Fibroblast of the conjunctiva (primary cell): ENCODE measurements around the gene PLK3.
"Not testable (repeated sequence)": the region's sequence is repeated elsewhere in the genome, so short reads cannot be mapped to it uniquely, and the experiment has no call there.

Experiments used
- DNase-seq: peaks from one replicate; pipeline ENCODE4 v3.0.0-alpha.2; 2010; ENCODE audit warnings: low read depth

Gene PLK3

GRCh38 chr1:44808938-44809917 lies 9.1 kb downstream of the PLK3 start:
- no peak for DNase-seq

DNA sequence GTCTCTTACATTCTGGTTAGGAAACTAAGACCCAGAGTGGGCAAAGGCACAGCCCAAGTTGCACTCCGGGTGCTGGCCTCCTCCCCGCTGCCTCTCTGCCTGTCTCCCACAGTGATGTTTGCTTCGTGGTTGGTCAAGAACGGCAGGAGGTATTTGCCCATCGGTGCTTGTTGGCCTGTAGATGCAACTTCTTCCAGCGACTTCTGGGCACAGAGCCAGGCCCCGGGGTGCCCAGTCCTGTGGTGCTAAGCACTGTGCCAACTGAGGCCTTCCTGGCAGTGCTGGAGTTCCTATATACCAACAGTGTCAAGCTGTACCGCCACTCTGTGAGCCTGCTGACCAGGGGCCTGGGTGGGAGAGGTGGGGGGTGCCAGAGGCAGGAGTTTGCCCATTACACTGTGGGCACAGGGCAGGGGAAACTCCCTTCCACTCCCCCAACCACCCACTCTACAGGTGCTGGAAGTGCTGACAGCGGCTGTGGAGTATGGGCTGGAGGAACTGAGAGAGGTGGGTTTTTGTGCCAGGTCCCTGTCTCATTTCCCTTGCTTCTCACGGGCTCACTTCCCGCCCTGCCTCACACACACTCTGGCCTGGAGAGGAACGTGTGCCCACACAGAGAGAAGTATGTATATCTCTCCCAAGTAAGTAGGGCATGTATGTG lies 10.1 kb downstream of the PLK3 start:
- DNase-seq, result no peak

- not testable (repeated sequence) for DNase-seq
These were observed 10.6 kb downstream of the PLK3 start for GRCh38 chr1:44810762-44811105.

- DNase-seq, result no peak
These were observed 11.1 kb downstream of the PLK3 start for GRCh38 chr1:44811234-44811633.

- DNase-seq, result no peak
These were observed 12.8 kb downstream of the PLK3 start for GRCh38 chr1:44812822-44813543.

- not testable (repeated sequence) for DNase-seq
These were observed 15.7 kb downstream of the PLK3 start for GRCh38 chr1:44815926-44816325.

DNA sequence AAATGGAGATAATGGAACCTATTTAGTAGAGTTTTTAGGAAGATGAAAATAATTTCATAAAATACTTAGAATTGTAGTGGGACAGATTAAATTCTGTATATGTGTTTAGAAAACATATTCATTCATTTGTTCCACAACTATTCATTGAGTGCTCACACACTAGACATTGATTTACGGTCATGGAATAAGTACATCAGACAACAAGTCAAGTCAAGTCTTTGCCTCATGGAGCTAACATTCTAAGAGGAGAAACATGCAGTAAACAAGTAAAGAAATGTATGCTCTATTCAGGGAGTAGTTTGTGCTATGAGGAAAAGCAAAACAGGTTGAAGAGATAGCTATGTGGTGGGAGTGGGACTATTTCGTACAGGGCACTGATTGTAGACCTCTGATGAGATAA lies 17.1 kb downstream of the PLK3 start:
- no peak for DNase-seq

- DNase-seq, result no peak
These were observed 17.8 kb downstream of the PLK3 start for GRCh38 chr1:44817771-44818495.

GRCh38 chr1:44819196-44819607 lies 19.0 kb downstream of the PLK3 start:
- no peak for DNase-seq

DNA sequence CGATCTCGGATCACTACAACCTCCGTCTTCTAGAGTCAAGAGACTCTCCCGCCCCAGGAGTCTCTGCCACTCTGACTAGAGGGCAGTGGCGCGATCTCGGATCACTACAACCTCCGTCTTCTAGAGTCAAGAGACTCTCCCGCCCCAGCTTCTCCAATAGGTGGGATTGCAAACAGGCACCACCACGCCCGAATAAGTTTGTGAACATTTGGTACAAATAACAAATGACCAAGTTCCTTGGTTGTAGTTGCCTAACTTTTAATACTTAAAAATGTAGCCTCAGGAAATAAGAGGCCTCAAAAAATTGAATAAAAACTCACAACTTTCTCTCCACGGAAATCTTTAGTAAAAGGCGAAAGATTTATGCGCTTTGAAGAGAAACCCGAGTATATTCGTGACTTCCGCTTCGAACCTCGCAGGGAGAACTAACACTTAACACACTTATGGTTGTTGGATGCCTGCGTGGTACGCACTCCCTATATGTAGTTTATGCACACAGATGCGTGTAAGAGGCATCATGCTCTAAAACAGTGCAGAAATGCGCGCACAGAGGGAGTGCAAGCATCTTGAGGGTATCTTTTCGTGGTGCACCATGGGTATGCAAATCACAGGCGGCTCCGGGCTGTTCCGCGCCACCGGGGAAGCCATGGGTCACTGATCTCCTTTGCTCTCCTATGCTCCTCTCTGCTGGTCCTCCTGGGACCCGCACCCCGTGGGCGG lies 19.6 kb downstream of the PLK3 start:
- DNase-seq, result peak; percentile 90

GRCh38 chr1:44820328-44821239 lies 20.4 kb downstream of the PLK3 start:
- DNase-seq, result no peak

- no peak for DNase-seq
These were observed 21.1 kb downstream of the PLK3 start for GRCh38 chr1:44821240-44821715.

DNA sequence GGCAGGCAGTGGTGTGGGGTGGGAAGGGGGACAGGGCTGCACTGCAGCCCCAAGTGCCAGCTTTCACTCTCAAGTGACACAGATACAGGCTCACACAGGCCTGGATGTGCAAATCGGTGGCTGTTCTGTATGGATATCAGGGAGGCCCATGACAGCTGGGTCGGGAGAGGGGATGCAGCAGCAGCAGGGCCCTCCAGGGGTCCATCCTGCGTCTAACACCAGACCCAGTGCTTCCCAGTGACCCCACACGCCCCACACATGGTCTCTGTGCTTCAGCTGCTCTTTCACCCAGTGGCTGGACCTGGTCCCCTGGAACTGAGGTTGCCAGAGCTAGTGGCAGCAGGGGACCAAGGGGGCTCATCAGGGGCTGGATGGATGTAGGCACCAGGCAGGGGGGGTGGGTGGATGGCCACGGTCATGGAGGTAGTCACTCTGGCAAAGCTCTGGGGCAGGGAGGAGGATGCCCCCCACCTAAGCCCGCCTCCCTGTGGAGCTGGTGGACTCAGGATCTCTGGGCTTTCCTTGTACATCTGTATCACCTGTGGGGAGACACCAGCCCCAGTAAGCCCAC lies 22.0 kb downstream of the PLK3 start:
- no peak for DNase-seq

DNA sequence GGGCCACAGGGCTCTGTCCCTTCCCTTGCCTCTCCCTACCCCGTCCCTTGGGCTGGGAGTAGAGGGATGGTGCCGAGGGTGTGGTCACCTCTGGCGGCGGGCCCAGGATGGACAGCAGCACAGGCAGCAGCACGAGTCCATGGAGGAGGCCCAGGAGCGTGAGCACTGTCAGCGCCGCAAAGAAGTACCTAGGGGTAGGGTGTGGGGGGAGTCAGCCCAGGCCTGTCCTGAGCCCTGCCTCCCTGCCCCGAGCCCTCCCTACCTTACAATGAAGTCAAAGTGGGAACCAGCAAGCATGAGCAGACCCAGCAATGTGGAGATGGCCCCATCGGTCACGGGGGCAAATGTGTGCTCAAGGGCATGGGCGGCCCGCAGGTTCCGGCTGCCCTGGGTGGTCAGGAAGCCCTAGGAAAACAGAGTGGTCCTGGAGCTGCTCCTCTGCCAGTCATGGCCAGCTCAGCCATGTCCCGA lies 22.8 kb downstream of the PLK3 start:
- DNase-seq, result no peak

DNA sequence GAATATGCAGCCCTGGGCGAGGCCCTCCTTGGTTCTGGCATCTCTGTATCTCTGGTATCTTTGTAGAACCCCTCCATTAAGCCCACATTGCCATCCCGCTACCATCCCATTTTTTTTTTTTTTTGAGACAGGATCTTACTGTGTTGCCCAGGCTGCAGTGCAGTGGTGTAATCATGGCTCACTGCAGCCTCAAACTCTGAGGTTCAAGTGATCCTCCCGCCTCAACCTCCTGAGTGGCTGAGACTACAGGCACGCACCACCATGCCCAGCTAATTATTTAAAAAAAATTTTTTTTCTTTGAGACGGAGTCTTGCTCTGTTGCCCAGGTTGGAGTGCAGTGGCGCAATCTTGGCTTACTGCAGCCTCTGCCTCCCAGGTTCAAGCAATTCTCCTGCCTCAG lies 24.2 kb downstream of the PLK3 start:
- not testable (repeated sequence) for DNase-seq

DNA sequence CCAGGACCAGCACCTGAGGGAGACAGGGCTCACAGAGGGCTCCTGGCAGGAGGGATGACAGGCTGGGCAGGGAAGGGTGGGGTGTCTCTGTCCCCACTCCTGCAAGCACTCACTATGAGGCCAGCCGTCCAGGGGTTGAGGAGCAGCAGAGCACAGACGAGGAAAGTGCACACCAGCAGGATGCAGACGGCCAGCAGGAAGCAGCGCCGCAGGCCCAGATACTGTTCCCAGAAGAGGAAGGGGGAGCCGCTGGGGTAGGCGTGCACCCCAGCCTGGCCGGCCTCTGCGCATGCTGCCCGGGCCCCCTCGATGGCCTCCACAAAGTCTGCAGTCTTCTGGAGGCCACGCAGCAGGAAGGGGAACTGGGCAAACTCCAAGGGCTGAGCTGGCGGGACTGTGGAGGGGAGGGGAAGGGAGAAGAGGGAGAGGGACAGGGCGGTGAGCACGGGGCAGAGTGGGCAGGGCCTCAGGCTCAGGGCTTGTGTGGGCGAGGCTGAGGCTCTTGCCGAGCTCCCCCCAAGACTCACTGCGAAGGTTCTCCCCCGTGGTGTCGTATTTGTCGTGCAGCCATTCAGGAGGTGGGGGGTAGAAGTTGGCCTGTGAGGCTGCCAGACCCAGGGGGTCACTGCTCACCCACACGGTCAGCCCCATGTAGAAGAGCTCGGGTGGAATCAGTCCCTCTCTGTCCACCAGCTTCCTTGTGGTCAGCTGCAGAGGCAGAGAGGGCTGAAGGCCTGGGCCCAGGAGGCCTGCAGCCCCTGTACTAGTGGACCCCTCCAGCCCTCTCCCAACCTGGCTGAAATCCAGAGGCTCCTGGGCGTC lies 26.4 kb downstream of the PLK3 start:
- DNase-seq, result no peak

DNA sequence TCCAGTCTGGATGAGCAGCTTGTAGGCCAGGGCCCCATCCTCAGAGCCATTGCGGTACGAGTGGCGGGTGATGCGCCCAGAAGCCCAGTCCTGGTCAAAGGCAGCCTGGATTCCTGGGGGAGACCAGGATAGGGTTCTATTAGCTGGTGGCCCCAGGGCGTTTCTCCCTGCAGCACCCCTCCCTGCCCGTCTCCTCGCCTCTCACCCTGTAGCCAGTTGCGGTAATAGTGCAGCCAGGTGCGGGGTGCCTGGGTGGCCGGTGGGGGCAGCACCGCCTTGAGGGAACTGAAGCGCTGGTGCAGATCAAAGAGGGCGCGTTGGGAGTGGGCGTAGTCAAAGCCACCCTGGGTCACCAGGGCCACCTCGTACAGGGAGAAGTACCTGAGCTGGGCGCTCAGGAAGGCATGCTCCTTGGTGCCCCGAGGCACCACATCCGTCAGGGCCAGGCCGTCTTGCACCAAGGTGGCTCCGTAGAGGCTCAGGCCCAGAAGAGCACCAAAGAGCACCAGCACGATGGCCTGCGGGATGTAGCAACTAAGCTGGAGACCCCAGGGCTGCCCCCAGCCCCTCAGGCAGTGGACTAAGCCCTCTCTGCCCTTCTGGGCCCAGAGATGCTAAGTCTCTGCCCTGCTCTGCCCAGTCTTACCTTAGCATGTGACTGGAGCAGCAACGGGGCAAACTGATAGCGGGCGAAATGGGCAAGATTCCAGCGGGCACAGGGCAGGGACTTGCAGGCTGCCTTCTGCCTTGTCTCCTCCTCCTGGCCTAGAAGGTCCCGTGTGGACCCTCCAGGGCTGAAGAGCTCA lies 27.2 kb downstream of the PLK3 start:
- DNase-seq, result no peak
